RWPE1 (cell line): ENCODE measurements around the gene ARAP2.

ENCODE experiments used
- CTCF ChIA-PET: fragments of 350-600 bp; sonication (Branson Sonifier 250); formaldehyde crosslinking; extraction: SDS; loops from one replicate; lab custom pipeline; 2021; lab: Yijun Ruan, JAX
- POLR2A ChIA-PET: fragments of 400-600 bp; formaldehyde crosslinking; extraction: SDS; loops from one replicate; lab custom pipeline; 2020; ENCODE audit warnings: antibody characterized with exemption; ENCODE audit not compliant: low non-redundant PET; lab: Yijun Ruan, JAX
- DNase-seq: peaks from one replicate; pipeline ENCODE4 v3.0.0; 2012; ENCODE audit warnings: low spot score
- H3K27ac ChIP-seq: fragments of 450-650 bp; 2 replicates; pipeline ENCODE4 v1.5.1; 2017
- CTCF ChIP-seq: fragments of 450-650 bp; conservative IDR thresholded peaks from 2 replicates; pipeline ENCODE4 v1.5.1; 2017; ENCODE audit warnings: low read depth, mild to moderate bottlenecking

ARAP2 gene

DNA sequence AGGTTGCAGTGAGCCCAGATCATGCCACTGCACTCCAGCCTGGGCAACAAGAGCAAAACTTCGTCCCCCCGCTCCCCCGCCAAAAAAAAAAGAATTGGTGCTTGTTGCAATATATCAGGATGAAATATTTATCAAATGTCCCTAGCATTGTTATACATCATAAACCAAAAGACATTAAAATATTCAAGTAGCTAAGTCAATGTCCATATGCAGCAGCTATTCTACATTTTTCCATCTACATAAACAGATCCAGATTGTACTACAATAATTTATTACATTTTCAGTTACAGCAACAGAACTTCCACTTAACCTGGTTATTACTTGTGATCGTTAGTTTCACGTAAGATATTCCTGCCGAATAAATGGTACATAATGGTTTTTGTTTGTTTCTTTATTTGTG is 64.1 kb downstream of the ARAP2 start:
- no peak overlapping the region for H3K27ac ChIP-seq
- no peak for TF ChIP-seq CTCF
- ChIA-PET CTCF (interaction anchor here (0.6 to 0.7 kb wide), 2 partner anchors 215 to 219 kb away, joined by 4 to 6 read pairs; no protein-coding TSS in a partner anchor), POLR2A (no interaction called here)
- no peak for DNase-seq

DNA sequence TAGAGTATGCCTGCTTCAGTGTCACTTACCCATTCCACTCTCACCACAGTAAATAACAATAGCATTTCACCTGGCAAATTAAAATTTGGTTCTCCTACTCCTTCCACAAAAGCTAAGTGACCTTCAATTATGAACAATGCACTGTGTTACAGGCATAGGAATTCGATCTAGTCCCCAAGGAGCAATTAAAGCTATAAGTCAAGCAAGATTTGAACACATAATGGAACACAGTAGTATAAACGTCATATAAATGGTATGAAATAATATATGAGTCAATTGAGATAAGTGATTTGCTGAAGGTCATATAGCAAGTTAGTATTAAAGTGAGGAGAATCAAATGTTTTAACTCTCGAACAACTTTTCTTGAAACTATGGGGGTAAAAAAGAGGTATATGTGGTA is 65.8 kb downstream of the ARAP2 start:
- DNase-seq, result no peak
- CTCF ChIA-PET, result interaction anchor here (0.6 kb wide), 1 partner anchor 1799 kb away, joined by 3 read pairs; no protein-coding TSS in a partner anchor
- POLR2A ChIA-PET, result no interaction called here
- TF ChIP-seq CTCF, result no peak
- no peak overlapping the region for H3K27ac ChIP-seq

DNA sequence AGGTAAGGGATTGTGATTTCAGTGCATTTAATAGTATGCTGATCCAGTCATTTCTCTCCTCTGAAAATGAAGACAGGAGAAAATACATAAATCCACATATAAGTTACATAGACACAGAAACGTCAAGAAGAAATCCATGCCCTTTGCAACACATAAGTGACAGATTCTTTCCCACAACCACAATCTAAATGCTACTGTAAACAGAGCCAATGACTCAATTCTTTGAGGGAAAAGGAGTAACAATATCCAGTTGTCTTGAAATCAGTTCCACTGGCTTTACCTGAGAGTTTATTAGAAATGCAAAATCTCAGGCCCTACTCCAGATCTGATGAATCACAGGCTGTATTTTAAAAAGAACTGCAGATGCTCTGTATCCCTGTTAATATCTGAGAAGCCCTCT is 66.4 kb downstream of the ARAP2 start:
- no peak for TF ChIP-seq CTCF
- POLR2A ChIA-PET, result no interaction called here
- H3K27ac ChIP-seq, result no peak overlapping the region
- CTCF ChIA-PET, result no interaction called here
- DNase-seq, result no peak

DNA sequence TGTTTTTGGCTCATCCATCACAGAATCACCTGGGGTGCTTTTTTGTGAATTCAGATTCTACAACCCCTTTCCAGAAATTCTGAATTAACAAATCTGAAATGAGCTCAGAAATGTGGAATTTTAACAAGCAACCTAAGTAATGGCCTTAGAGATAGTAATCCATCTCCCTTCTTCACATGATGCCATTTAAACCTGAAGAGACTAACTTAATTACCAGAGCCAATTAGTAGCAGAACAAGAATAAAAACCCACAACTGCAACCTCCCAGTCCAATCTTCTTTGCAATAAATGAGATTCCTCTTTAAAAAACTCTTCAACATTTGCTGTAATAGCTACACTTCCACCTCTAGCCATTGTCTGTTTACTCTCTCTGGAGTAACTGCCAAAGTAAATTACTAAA is 69.7 kb downstream of the ARAP2 start:
- DNase-seq, result no peak
- ChIA-PET CTCF (interaction anchor here (0.6 kb wide), 1 partner anchor 17 kb away, joined by 3 read pairs; no protein-coding TSS in a partner anchor), POLR2A (no interaction called here)
- no peak for TF ChIP-seq CTCF
- no peak overlapping the region for H3K27ac ChIP-seq

DNA sequence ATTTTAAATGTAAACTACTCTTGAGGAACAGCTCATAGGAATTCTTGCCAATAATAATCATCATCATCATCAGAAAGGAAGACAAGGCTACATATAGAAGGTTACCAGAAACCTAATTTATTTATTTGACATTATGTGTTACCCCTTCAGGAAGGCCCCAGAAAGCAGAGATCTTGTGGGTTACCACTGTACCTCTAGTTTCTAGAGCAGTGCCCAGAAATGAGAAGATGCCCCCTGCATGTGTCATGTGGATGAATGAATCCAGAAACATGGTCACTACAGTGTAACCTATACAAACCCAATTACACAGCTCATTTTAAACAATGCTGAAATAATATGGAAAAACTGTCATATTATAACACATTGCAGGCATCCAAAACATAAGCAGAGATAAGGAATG is 70.4 kb downstream of the ARAP2 start:
- POLR2A ChIA-PET, result no interaction called here
- CTCF ChIA-PET, result interaction anchor here (0.6 kb wide), 1 partner anchor 18 kb away, joined by 3 read pairs; no protein-coding TSS in a partner anchor

DNA sequence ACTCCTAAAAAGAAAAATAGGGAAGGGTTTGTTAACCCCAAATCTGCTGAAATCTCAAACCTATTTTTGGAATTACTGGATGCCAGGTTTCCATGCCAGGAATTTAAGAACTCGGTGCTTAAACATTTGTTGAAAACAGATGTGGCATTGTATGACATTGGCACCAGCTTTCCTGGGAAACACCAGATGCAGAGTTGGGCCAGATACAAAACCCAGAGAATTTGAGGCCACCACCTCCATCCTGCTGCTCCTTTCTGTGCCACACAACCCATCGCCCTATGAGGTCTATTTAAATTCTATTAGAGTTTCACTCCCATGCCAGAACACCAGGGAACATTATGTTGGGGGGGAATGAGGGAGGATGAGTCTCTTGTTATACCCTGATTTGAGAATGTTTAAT is 71.7 kb downstream of the ARAP2 start:
- H3K27ac ChIP-seq, result no peak overlapping the region
- POLR2A ChIA-PET, result no interaction called here
- TF ChIP-seq CTCF, result no peak
- CTCF ChIA-PET, result no interaction called here
- no peak for DNase-seq

More for the DNA sequence above, 70.4 kb downstream of the ARAP2 start:
- TF ChIP-seq CTCF, result no peak
- DNase-seq, result no peak
- H3K27ac ChIP-seq, result no peak overlapping the region
